ENCODE measurements around the gene SLC41A3.
"Not testable (repeated sequence)": the region's sequence is repeated elsewhere in the genome, so short reads cannot be mapped to it uniquely, and the experiment has no call there.

GRCh38 chr3:125996751-125997150 is 87.2 kb downstream of the SLC41A3 start:
- TF ChIP-seq POLR2A, CTCF (IDR thresholded peaks at IDR 0.05): not testable (repeated sequence)
